Mammary epithelial cell (primary cell): ENCODE measurements around the gene SENP7.

Experiments used
- CTCF ChIP-seq, 2 donors: IDR thresholded peaks in 1 of 2; conservative IDR thresholded peaks in 1 of 2; 2 replicates each; pipeline ENCODE4 v1.5.1; 2011 to 2012; ENCODE audit warnings: inconsistent platforms in 2 of 2, low read length in 2 of 2, mild to moderate bottlenecking in 2 of 2, control low read depth in 1 of 2, low read depth in 1 of 2; ENCODE audit not compliant: insufficient read depth in 1 of 2; ENCODE audit errors: extremely low read depth in 1 of 2
- EZH2 ChIP-seq: IDR thresholded peaks from 2 replicates; pipeline ENCODE4 v1.6.1; 2012; ENCODE audit warnings: low read length, inconsistent platforms, borderline replicate concordance

- TF ChIP-seq CTCF (conservative IDR thresholded peaks at IDR 0.05 in 1 of 2, IDR thresholded peaks at IDR 0.05 in 1 of 2; ENCODE audit: extremely low read depth in 1 of 2, insufficient read depth in 1 of 2, low read depth in 1 of 2, low read length in 2 of 2), result no peak
- no peak for TF ChIP-seq EZH2
Measured at GRCh38 chr3:101284757-101285156, 228.3 kb downstream of the SENP7 start.
